Type B pancreatic cell (in vitro differentiated cells): ENCODE measurements around the gene FRMD6. TPM values are rescaled to one million over a fixed set of nuclear protein-coding genes. Genes with fewer than 3 reads are reported as not detected.

Experiments used
- DNase-seq: peaks from one replicate; pipeline ENCODE4 v3.0.0; 2021; ENCODE audit warnings: mixed read lengths; ENCODE audit not compliant: unreplicated experiment; ENCODE audit errors: extremely low spot score
- H3K27ac Mint-ChIP-seq: 2 replicates; pipeline ENCODE4 v1.8.0; 2021; ENCODE audit warnings: mild to moderate bottlenecking, mixed read lengths
- H3K27me3 Mint-ChIP-seq: 2 replicates; pipeline ENCODE4 v1.8.0; 2021; ENCODE audit warnings: mixed read lengths
- H3K36me3 Mint-ChIP-seq: 2 replicates; pipeline ENCODE4 v1.8.0; 2021; ENCODE audit warnings: mixed read lengths
- H3K4me1 Mint-ChIP-seq: one replicate; pipeline ENCODE4 v1.8.0; 2021; ENCODE audit warnings: mixed read lengths; ENCODE audit not compliant: unreplicated experiment
- H3K4me3 Mint-ChIP-seq: 2 replicates; pipeline ENCODE4 v1.8.0; 2021; ENCODE audit warnings: mild to moderate bottlenecking, mixed read lengths
- H3K9me3 Mint-ChIP-seq: 2 replicates; pipeline ENCODE4 v1.8.0; 2021; ENCODE audit warnings: mixed read lengths
- CTCF ChIP-seq: fragments of 200-600 bp; sonication (generic); conservative IDR thresholded peaks from 2 replicates; pipeline ENCODE4 v1.5.0; 2021; ENCODE audit warnings: antibody characterized with exemption, mild to moderate bottlenecking
- total RNA-seq: library from RNA; stranded (reverse); gene quantifications from 2 replicates; pipeline ENCODE4 v1.2.1, GENCODE V29; 2021; ENCODE audit warnings: low replicate concordance

FRMD6 gene
- total RNA-seq, 1 donor from 2014 or later = 71.3 TPM

GRCh38 chr14:51614707-51615106, 37.0 kb upstream of the FRMD6 start:
- Mint-ChIP-seq H3K4me3 (no peak overlapping the region), H3K4me1 (peaks cover 43% of the 10 kb centered on the region), H3K27me3 (no peaks in the 10 kb centered on the region), H3K27ac (no peak overlapping the region), H3K36me3 (no peaks in the 10 kb centered on the region), H3K9me3 (no peaks in the 10 kb centered on the region)
- DNase-seq = no peak
- TF ChIP-seq CTCF = no peak

GRCh38 chr14:51616256-51616655, 35.5 kb upstream of the FRMD6 start:
- H3K27ac Mint-ChIP-seq = no peak overlapping the region

GRCh38 chr14:51616724-51617409, 34.8 kb upstream of the FRMD6 start:
- TF ChIP-seq CTCF = no peak
- H3K36me3 Mint-ChIP-seq = no peaks in the 10 kb centered on the region
- peak overlapping the region; percentile 5 for H3K27ac Mint-ChIP-seq
- no peak overlapping the region for H3K4me3 Mint-ChIP-seq
- no peak for DNase-seq
- no peaks in the 10 kb centered on the region for H3K9me3 Mint-ChIP-seq
- no peaks in the 10 kb centered on the region for H3K27me3 Mint-ChIP-seq
- peaks cover 44% of the 10 kb centered on the region for H3K4me1 Mint-ChIP-seq

More at GRCh38 chr14:51616256-51616655, 35.5 kb upstream of the FRMD6 start:
- no peak for TF ChIP-seq CTCF
- H3K4me3 Mint-ChIP-seq = no peak overlapping the region
- no peak for DNase-seq
- no peaks in the 10 kb centered on the region for H3K9me3 Mint-ChIP-seq
- no peaks in the 10 kb centered on the region for H3K36me3 Mint-ChIP-seq
- peaks cover 44% of the 10 kb centered on the region for H3K4me1 Mint-ChIP-seq
- H3K27me3 Mint-ChIP-seq = no peaks in the 10 kb centered on the region

- Mint-ChIP-seq H3K36me3 (no peaks in the 10 kb centered on the region), H3K27ac (no peak overlapping the region), H3K4me1 (peaks cover 40% of the 10 kb centered on the region), H3K9me3 (no peaks in the 10 kb centered on the region), H3K27me3 (no peaks in the 10 kb centered on the region), H3K4me3 (no peak overlapping the region)
- no peak for TF ChIP-seq CTCF
- DNase-seq = no peak
Measured at GRCh38 chr14:51619561-51619960, 32.1 kb upstream of the FRMD6 start.

- Mint-ChIP-seq H3K4me3 (no peak overlapping the region), H3K36me3 (no peaks in the 10 kb centered on the region)
- no peak for DNase-seq
Measured at GRCh38 chr14:51620056-51620455, 31.7 kb upstream of the FRMD6 start.

More at GRCh38 chr14:51620056-51620455, 31.7 kb upstream of the FRMD6 start:
- Mint-ChIP-seq H3K4me1 (peaks cover 39% of the 10 kb centered on the region), H3K27me3 (no peaks in the 10 kb centered on the region), H3K27ac (no peak overlapping the region), H3K9me3 (no peaks in the 10 kb centered on the region)
- TF ChIP-seq CTCF = no peak
